Astrocyte of the cerebellum (primary cell): ENCODE measurements around the gene ZFYVE27.

Source experiments
- DNase-seq: peaks from one replicate; pipeline ENCODE4 v3.0.0-alpha.2; 2011; ENCODE audit warnings: low read depth
- H3K4me3 ChIP-seq: 2 replicates; pipeline ENCODE4 v1.5.1; 2011; ENCODE audit warnings: mild to moderate bottlenecking, low read depth, low read length, moderate library complexity
- in situ Hi-C: cut with HindIII; loops from 2 replicates; pipeline ENCODE4 v1.10.0; 2017; ENCODE audit warnings: low sequenced_read_pairs
- TF ChIP-seq, protein P1 (sequence below): IDR thresholded peaks from 2 replicates; pipeline ENCODE4 v1.5.1; 2012; ENCODE audit warnings: low read length, low read depth, moderate library complexity, mild to moderate bottlenecking; ENCODE audit errors: missing control alignments

ZFYVE27 gene

DNA sequence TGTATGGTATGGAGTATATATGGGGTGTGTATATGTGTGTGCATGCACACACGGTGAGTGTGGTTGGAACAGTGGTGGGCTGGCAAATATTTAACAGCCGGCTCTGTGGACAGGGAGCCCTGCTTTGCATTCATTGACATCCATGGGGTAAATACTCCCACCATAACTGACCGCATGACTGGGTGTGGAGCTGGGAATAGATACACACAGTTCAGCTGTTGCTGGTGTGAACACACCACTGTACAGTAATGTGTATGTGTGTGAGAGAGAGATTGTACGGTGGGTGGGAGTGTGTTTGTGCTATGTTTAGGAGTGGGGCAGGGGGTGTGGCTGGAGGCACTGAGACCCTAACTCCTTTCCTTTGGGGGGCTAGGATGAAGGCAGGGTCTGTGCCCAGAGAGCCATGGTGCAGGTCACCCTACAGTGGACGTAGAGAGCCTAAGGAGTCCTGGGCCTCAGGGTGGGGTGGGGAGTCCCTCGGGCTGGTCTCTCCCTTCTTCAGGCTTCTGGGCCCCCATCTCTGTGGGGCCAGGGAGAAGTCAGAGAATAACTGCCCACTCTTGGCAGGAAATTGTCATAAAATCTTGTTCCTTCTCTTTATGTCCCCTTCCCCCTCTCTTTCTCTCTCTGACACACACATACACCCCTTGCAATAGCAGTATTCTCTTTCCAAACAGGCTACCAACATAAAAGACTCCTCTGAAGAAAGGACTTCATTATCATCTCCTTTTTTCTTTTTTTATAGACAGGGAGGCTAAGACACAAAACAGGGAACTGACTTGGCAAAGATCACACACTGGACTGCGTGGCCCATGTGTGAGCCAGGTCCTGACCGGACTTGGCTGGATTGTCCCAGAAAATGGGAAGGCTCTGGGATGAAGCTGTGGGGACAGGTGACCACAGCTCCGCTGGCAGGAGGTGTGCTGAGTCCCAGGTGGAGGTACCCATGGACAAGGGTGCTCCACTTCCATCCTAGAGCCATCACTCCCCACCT, 31.7 kb downstream of the ZFYVE27 start:
- DNase-seq: no peak
- in situ Hi-C loops: no loop called here
- TF ChIP-seq, protein P1, sequence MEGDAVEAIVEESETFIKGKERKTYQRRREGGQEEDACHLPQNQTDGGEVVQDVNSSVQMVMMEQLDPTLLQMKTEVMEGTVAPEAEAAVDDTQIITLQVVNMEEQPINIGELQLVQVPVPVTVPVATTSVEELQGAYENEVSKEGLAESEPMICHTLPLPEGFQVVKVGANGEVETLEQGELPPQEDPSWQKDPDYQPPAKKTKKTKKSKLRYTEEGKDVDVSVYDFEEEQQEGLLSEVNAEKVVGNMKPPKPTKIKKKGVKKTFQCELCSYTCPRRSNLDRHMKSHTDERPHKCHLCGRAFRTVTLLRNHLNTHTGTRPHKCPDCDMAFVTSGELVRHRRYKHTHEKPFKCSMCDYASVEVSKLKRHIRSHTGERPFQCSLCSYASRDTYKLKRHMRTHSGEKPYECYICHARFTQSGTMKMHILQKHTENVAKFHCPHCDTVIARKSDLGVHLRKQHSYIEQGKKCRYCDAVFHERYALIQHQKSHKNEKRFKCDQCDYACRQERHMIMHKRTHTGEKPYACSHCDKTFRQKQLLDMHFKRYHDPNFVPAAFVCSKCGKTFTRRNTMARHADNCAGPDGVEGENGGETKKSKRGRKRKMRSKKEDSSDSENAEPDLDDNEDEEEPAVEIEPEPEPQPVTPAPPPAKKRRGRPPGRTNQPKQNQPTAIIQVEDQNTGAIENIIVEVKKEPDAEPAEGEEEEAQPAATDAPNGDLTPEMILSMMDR: no peak
- H3K4me3 ChIP-seq: no peak overlapping the region

DNA sequence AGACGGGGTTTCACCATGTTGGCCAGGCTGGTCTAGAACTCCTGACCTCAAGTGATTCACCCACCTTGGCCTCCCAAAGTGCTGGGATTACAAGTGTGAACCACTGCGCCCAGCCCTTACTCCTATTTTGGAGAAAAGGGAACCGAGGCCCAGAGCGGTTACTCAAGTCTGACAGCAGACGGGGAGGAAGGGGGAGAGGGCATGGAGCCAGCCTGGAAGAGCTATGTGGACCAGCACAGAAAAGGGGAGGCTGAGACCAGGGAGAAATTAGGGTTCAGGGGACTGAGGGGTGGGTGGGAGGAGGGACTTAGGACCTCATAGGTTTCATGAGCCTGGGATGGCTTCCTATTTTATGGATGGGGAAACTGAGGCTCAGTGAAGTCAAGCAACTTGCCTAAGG, 33.3 kb downstream of the ZFYVE27 start:
- no peak for DNase-seq
- TF ChIP-seq, protein P1: no peak
- in situ Hi-C loops: no loop called here
- H3K4me3 ChIP-seq: no peak overlapping the region

DNA sequence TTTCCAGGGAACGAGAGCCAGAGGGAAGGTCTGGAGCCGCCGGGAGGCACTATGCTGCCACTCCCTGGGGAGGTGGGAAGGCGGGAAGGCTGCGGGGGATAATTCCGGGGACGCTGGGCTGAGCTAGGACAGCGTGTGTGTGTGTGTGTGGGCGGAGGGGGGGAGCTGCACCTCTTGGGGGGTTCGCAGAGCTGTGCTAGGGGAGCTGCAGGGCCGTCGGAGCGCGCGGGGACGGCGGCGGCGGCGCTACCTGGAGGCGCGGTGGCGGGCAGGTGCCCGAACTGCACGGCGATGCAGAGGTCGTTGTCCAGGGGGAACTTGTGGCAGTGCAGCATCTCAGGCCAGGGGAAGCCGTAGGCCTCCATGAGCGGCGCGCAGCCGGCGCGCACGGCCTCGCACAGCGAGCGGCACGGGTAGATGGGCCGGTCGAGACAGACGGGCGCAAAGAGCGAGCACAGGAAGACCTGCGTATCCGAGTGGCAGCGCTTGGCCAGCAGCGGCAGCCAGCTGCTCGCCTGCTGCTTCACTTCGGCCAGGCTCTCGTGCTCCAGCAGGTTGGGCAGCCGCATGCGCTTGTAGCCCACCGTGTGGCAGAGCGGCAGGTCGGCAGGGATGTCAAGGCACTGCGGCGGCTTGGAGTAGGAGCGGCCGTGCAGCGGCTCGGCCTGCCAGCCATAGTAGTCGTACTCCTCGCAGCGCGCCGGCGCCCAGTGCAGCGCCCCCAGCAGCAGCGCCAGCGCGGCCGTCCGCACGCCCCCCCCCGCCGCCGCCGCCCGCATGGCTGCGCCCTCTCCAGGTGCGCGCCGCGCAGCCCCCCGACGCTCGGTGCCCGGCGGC, 34.3 kb downstream of the ZFYVE27 start:
- H3K4me3 ChIP-seq: peak overlapping the region; percentile 12
- DNase-seq: no peak
- TF ChIP-seq, protein P1: no peak
- in situ Hi-C loops: no loop called here

DNA sequence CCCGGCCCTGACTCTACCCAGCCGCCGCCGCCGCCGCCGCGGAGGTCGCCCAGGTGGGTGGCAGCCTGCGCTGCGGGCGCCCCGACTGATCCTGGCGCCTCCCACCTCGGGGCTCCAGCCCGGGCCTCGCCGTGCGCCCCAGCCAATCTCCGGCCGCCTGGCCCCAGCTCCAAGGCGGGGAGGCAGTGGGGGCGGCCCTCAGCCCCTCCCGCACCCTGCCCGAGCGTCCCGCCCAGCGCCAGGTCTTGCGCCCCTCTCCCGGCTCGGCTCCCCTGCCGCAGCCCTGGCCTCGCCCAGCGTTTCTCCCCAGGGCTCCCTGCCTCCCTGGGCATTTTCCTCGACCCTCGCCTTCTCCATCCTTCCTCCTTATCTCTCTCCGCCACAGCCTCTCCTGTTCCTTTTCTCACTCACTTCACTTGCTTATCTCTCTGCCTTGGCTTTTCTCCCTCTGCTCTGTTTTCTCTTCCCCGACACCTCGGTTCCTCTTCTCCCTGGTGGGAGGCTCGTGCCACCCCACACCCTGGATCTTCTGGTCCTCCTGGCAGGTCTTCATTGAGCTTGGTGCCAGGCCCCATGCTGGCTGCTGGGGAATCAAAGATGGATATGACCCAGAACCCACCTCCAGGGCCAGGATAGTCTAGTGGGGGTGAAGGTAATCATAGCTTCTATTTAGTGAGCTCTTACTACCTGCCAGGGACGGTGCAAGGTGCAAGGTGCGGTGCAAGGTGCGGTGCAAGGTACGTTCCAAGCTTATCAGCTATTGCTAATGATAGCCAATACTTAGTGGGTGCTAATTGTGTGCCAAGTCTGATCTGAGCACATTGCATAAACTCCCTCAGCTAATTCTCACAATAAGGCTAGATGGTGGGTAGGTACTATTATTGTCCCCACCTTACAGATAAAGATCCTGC, 35.2 kb downstream of the ZFYVE27 start, which contains the start of gene SFRP5:
Gene SFRP5 (minus strand): TSS at position 87 of the 911 bp plus-strand sequence. CDS start 166 bp downstream, outside the sequence.
- TF ChIP-seq, protein P1: no peak
- DNase-seq: no peak
- H3K4me3 ChIP-seq: peak within 1 kb of the TSS; percentile 12
- in situ Hi-C loops: no loop called here

DNA sequence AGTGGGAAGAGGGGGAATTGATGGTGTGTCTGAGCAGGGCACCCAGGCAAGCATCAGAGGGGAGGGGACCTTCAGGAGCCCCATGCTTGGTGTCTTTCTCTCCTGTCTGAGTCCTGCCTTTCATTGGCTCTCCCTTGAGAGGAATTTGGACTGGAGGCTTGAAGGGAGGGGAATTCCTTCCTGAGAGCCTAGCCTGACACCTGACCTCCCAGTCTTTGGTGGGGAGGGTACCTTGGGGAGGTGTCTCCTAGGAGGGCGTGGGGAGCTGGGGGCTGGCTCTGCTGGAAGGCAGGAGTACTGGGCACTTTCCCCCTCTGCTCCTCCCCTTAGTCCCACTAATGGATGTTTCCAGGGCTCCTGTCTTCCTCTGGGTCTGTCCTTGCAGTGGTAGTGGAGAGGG, 36.2 kb downstream of the ZFYVE27 start:
- TF ChIP-seq, protein P1: no peak
- no peak for DNase-seq
- in situ Hi-C loops: no loop called here
- H3K4me3 ChIP-seq: no peak overlapping the region
